ENCODE results near the gene PLEKHG4B.
"Not testable (repeated sequence)": the region's sequence is repeated elsewhere in the genome, so short reads cannot be mapped to it uniquely, and the experiment has no call there.

PLEKHG4B gene

GRCh38 chr5:94113-94892 lies 2.3 kb downstream of the PLEKHG4B start:
- no peak for DNase-seq

DNA sequence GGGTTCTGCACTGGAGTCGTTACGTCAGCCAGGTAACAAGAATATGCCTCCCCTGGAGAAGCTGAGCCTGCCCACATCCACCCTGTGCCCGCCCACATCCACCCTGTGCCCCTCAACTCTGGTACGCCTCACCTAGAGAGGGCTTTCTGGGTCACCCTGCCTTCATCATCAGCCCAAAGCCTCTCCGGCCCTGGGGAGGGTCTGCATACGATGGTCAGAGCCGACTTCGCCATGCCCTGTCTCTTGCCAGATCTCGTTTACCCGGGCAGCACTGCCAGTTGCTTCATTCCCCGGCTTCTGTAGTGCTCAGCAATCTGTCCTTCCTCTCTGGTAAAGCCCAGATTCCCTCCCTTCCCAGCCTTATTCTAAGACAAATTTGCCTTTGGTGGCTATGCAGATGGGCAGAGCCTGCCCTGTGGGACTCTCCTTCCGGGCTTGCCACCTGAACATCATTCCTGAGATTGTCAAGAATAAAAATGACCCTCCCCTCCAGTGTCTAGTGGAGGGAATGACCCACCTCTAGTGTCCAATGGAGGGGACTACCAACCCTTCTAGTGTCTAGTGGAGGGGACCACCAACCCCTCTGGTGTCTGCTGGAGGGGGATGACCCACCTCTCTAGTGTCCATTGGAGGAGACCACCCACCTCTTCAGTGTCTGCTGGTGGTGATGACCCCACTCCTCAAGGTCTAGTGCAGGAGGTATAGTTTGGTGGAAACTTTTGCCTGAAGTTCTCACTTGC lies 3.4 kb downstream of the PLEKHG4B start:
- DNase-seq: no peak

DNA sequence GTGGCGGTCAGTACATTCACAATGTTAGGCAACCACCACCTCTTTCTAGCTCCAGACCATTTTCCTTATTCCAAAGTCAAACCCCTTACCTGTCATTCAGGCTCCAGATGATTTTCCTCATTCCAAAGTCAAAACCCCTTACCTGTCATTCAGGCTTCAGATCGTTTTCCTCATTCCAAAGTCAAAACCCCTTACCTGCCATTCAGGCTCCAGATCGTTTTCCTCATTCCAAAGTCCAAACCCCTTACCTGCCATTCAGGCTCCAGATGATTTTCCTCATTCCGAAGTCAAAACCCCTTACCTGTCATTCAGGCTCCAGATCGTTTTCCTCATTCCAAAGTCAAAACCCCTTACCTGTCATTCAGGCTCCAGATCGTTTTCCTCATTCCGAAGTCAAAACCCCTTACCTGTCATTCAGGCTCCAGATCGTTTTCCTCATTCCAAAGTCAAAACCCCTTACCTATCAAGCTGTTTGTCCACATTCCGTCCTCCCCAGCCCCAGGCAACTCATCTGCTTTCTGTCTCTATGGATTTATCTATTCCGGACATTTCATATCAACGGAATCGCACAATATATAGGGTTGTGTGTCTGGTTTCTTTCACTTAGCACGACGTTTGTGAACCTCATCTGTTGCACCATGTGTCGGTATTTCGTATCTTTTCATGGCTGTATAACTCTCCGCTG lies 5.2 kb downstream of the PLEKHG4B start:
- DNase-seq: no peak

- no peak for DNase-seq
These were observed 7.8 kb downstream of the PLEKHG4B start for GRCh38 chr5:99815-100214.

GRCh38 chr5:102411-103043 lies 10.6 kb downstream of the PLEKHG4B start:
- no peak for DNase-seq

GRCh38 chr5:104106-104505 lies 12.1 kb downstream of the PLEKHG4B start:
- DNase-seq: not testable (repeated sequence)

- DNase-seq: no peak
These were observed 12.9 kb downstream of the PLEKHG4B start for GRCh38 chr5:104778-105296.

DNA sequence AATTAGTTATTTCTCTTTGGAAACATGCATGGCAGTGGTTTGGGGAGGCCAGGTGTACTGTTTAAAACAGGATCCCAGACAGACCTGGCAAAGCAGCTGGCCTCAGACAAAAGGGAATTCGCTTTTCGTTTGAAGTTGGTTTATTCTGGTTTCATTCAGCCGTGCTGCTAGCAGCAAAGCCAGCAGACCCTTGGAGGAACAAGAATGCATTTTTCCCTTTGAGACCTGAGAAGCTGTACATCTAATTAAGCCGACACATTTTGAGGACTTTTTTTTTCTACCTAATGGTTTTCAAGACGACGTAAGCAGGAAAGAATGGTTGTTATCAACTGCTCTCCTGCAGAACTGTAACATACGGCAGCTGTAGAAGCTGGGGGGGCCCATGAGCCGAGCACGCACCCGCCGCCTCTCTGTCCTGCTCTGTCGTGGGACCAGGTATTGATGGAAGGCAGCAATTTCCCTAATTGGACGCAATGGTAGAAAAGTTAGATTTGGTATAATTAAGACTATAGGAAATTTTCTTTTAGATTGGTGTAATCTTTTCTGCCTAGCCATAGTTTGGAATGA lies 13.6 kb downstream of the PLEKHG4B start:
- DNase-seq: no peak

DNA sequence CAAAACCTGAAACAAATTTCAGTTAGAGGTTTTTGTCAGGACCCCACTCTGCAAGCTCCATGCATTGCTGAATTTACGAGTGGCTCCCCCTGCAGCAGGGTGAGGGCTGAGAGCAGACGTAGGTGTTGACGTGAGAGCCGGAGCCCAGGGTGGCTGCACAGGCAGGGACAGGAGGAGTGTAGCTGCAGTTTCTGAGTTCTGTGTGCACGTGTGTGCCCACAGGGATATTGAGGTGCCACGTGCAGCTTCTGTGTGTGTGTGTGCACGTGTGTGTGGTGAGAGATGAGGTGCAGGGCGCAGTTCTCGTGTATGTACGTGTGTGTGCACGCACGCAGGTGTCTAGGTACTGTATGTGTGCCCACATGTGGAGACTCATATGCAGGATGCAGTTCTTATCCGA lies 14.6 kb downstream of the PLEKHG4B start:
- no peak for DNase-seq

- no peak for DNase-seq
These were observed 15.6 kb downstream of the PLEKHG4B start for GRCh38 chr5:107526-107925.

DNA sequence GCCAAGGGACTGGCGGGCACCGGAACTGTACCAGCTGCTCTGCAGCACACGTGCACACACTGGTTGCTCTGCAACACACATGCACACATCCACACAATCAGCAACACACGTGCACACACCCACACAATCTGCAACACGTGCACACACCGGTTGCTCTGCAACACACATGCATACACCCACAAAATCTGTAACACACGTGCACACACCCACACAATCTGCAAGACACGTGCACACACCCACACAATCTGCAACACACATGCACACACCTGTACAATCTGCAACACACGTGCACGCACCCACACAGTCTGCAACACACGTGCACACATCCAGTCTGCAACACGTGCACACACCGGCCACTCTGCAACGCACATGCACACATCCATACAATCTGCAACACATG lies 17.9 kb downstream of the PLEKHG4B start:
- DNase-seq: no peak

DNA sequence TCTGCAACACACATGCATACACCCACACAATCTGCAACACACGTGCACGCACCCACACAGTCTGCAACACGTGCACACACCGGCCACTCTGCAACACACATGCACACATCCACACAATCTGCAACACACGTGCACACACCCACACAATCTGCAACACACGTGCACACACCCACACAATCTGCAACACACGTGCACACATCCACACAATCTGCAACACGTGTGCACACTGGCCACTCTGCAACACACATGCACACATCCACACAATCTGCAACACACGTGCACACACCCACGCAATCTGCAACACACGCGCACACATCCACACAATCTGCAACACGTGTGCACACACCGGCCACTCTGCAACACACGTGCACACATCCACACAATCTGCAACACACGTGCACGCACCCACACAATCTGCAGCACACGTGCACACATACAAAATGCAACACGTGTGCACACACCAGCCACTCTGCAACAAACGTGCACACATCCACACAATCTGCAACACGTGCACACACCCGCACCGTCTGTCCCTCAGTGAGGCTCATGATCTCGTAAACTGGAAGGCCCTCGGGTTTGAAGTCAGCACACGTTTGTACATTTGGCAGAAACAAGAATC lies 18.4 kb downstream of the PLEKHG4B start:
- DNase-seq: no peak

GRCh38 chr5:111171-111570 lies 19.2 kb downstream of the PLEKHG4B start:
- DNase-seq: no peak

GRCh38 chr5:119486-120097 lies 27.6 kb downstream of the PLEKHG4B start:
- DNase-seq: no peak

- no peak for DNase-seq
These were observed 29.5 kb downstream of the PLEKHG4B start for GRCh38 chr5:121432-121831.

DNA sequence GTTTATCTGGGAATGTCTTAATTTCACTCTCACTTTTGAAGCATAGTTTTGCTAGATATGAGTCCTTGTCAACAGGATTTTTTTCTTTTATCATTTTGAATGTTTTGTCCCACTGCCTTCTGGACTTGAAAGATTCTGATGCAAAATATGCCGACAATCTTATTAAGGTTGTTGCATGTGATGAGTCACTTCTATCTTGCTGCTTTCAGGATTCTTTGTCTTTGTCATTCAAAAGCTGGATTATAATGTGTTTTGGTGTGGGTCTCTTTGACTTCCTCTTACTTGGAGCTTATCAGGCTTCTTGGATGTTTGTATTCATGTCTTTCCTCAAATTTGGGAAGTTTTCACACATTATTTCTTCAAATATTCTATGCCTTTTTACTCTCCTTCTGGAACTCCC lies 33.8 kb downstream of the PLEKHG4B start:
- DNase-seq: no peak

GRCh38 chr5:126806-127205 lies 34.8 kb downstream of the PLEKHG4B start:
- no peak for DNase-seq

GRCh38 chr5:127886-128285 lies 35.9 kb downstream of the PLEKHG4B start:
- DNase-seq: no peak

GRCh38 chr5:128446-128845 lies 36.5 kb downstream of the PLEKHG4B start:
- DNase-seq: no peak

DNA sequence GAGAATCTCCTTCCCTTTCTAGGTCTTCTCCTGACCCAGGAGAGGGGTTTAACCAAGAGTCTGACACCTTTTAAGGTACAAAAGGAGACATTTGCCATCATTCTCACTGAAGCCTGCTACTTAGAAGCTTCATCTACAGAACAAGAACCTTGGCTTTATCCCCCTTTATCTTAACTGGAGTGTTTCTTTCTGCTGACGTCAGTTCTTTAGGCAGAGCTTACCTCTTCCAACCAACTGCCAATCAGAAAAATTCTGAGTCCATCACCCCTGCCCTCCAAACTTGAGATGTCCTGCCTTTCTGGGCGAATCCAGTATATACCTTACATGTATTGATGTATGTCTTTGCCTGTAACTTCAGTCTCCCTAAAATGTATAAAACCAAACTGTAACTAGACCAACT lies 37.2 kb downstream of the PLEKHG4B start:
- DNase-seq: no peak

GRCh38 chr5:129820-130219 lies 37.9 kb downstream of the PLEKHG4B start:
- no peak for DNase-seq

GRCh38 chr5:130601-131131 lies 38.7 kb downstream of the PLEKHG4B start:
- DNase-seq: no peak

Measured in stimulated activated CD4-positive, alpha-beta T cell treated with anti-CD3 and anti-CD28 coated beads, Interleukin-1b, Interleukin-23, amount 100 ng/mL, for 48 hours (primary cell).